Fibroblast of villous mesenchyme (primary cell): ENCODE measurements around the gene GPC6. TPM values are rescaled to one million over a fixed set of nuclear protein-coding genes. Genes with fewer than 3 reads are reported as not detected.

Experiments used
- DNase-seq: peaks from one replicate; pipeline ENCODE4 v3.0.0-alpha.2; 2010; ENCODE audit warnings: low read depth
- H3K4me3 ChIP-seq: 2 replicates; pipeline ENCODE4 v1.5.1; 2011; ENCODE audit warnings: low read depth, mild to moderate bottlenecking, low read length
- CTCF ChIP-seq: IDR thresholded peaks from 2 replicates; pipeline ENCODE4 v1.5.1; 2012; ENCODE audit warnings: low read depth, mild to moderate bottlenecking, low read length; ENCODE audit not compliant: insufficient read depth
- total RNA-seq: library from RNA; depleted of rRNA; stranded (reverse); fragments of >200 nt; gene quantifications from 2 replicates; pipeline ENCODE4 v1.2.3, GENCODE V29; 2012

GPC6 gene
- total RNA-seq, 1 donor: 6.0 TPM

GRCh38 chr13:93981426-93981977, 754.9 kb downstream of the GPC6 start:
- DNase-seq: no peak
- H3K4me3 ChIP-seq: no peak overlapping the region
- TF ChIP-seq CTCF: no peak

- TF ChIP-seq CTCF: no peak
- DNase-seq: no peak
These were observed 755.7 kb downstream of the GPC6 start for GRCh38 chr13:93982179-93982918.

GRCh38 chr13:93984052-93984451, 757.4 kb downstream of the GPC6 start:
- no peak for DNase-seq
- H3K4me3 ChIP-seq: no peak overlapping the region
- TF ChIP-seq CTCF: no peak

More at GRCh38 chr13:93982179-93982918, 755.7 kb downstream of the GPC6 start:
- H3K4me3 ChIP-seq: no peak overlapping the region

GRCh38 chr13:93984876-93985275, 758.3 kb downstream of the GPC6 start:
- no peak for TF ChIP-seq CTCF
- DNase-seq: no peak
- no peak overlapping the region for H3K4me3 ChIP-seq

- DNase-seq: no peak
- H3K4me3 ChIP-seq: no peak overlapping the region
- no peak for TF ChIP-seq CTCF
These were observed 760.9 kb downstream of the GPC6 start for GRCh38 chr13:93987458-93987857.

- no peak overlapping the region for H3K4me3 ChIP-seq
- DNase-seq: no peak
- no peak for TF ChIP-seq CTCF
These were observed 765.0 kb downstream of the GPC6 start for GRCh38 chr13:93991569-93991968.

GRCh38 chr13:93996481-93996880, 769.9 kb downstream of the GPC6 start:
- no peak for DNase-seq
- no peak overlapping the region for H3K4me3 ChIP-seq
- TF ChIP-seq CTCF: no peak
